H1 (cell line): ENCODE measurements around the gene LTBP1.

Experiments used
- ASH2L ChIP-seq: fragments of 200-600, 300-600 bp; sonication (generic); IDR thresholded peaks from one replicate; pipeline ENCODE4 v1.7.1; 2017; ENCODE audit warnings: low read length
- BACH1 ChIP-seq: IDR thresholded peaks from 2 replicates; pipeline ENCODE4 v1.6.1; 2012; ENCODE audit warnings: low read length, improper control_type of control experiment
- CBX5 ChIP-seq: fragments of 300-800, 300-1000 bp; sonication (generic); IDR thresholded peaks from 2 replicates; pipeline ENCODE4 v1.7.1; 2016; ENCODE audit warnings: antibody characterized with exemption, low read length, low read depth
- EZH2 ChIP-seq: fragments of 200-600 bp; sonication (generic); IDR thresholded peaks from 2 replicates; pipeline ENCODE4 v1.7.1; 2012; ENCODE audit warnings: low read depth, mild to moderate bottlenecking, moderate library complexity, low read length, inconsistent platforms; ENCODE audit not compliant: severe bottlenecking
- KDM1A ChIP-seq: fragments of 200-600, 300-600 bp; sonication (generic); IDR thresholded peaks from 2 replicates; pipeline ENCODE4 v1.7.1; 2016; ENCODE audit warnings: mild to moderate bottlenecking, low read length, borderline replicate concordance
- MAFK ChIP-seq: IDR thresholded peaks from 2 replicates; pipeline ENCODE4 v1.6.1; 2012; ENCODE audit warnings: low read depth, mild to moderate bottlenecking, improper control_type of control experiment, low read length
- MAX ChIP-seq: IDR thresholded peaks from 2 replicates; pipeline ENCODE4 v1.6.1; 2012; ENCODE audit warnings: inconsistent platforms
- PHF8 ChIP-seq: fragments of 200-600 bp; sonication (generic); conservative IDR thresholded peaks from 2 replicates; pipeline ENCODE4 v1.7.1; 2012; ENCODE audit warnings: low read depth, mild to moderate bottlenecking, inconsistent platforms, low read length, moderate library complexity
- POLR2A ChIP-seq, 2 experiments: IDR thresholded peaks; 1 replicate in 1 of 2; 2 replicates in 1 of 2; pipeline ENCODE4 v1.6.1; 2011; ENCODE audit warnings: low read depth in 2 of 2, low read length in 2 of 2, mild to moderate bottlenecking in 2 of 2; ENCODE audit errors: control extremely low read depth in 1 of 2
- POLR2AphosphoS5 ChIP-seq: IDR thresholded peaks from 2 replicates; pipeline ENCODE4 v1.6.1; 2011; ENCODE audit warnings: low read depth, low read length
- RAD21 ChIP-seq, 2 experiments: IDR thresholded peaks in 1 of 2; conservative IDR thresholded peaks in 1 of 2; 2 replicates each; pipeline ENCODE4 v1.6.1; 2011; ENCODE audit warnings: low read depth in 2 of 2, low read length in 2 of 2, improper control_type of control experiment in 1 of 2, inconsistent platforms in 1 of 2, mild to moderate bottlenecking in 1 of 2, moderate library complexity in 1 of 2
- TF ChIP-seq, protein P1 (sequence below), 3 experiments: IDR thresholded peaks; 1 replicate in 2 of 3; 2 replicates in 1 of 3; pipeline versions ENCODE4 v1.5.1 to v1.6.1; 2011; ENCODE audit warnings: low read length in 3 of 3, mild to moderate bottlenecking in 3 of 3, inconsistent platforms in 2 of 3, low read depth in 1 of 3, moderate library complexity in 1 of 3; ENCODE audit not compliant: insufficient read depth in 1 of 3; ENCODE audit errors: control extremely low read depth in 1 of 3

GRCh38 chr2:33222309-33222708 lies 275.6 kb downstream of the LTBP1 start:
- TF ChIP-seq POLR2A (IDR thresholded peaks at IDR 0.05; ENCODE audit: control extremely low read depth in 1 of 2, low read depth in 2 of 2, low read length in 2 of 2) (no peak), PHF8 (no peak), KDM1A (no peak), EZH2 (no peak), MAX (no peak), RAD21 (IDR thresholded peaks at IDR 0.05 in 1 of 2, conservative IDR thresholded peaks at IDR 0.05 in 1 of 2; ENCODE audit: low read depth in 2 of 2, low read length in 2 of 2) (no peak), CBX5 (no peak), MAFK (no peak), POLR2AphosphoS5 (no peak), ASH2L (no peak), BACH1 (no peak)
- TF ChIP-seq, protein P1, sequence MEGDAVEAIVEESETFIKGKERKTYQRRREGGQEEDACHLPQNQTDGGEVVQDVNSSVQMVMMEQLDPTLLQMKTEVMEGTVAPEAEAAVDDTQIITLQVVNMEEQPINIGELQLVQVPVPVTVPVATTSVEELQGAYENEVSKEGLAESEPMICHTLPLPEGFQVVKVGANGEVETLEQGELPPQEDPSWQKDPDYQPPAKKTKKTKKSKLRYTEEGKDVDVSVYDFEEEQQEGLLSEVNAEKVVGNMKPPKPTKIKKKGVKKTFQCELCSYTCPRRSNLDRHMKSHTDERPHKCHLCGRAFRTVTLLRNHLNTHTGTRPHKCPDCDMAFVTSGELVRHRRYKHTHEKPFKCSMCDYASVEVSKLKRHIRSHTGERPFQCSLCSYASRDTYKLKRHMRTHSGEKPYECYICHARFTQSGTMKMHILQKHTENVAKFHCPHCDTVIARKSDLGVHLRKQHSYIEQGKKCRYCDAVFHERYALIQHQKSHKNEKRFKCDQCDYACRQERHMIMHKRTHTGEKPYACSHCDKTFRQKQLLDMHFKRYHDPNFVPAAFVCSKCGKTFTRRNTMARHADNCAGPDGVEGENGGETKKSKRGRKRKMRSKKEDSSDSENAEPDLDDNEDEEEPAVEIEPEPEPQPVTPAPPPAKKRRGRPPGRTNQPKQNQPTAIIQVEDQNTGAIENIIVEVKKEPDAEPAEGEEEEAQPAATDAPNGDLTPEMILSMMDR (IDR thresholded peaks at IDR 0.05; ENCODE audit: control extremely low read depth in 1 of 3, insufficient read depth in 1 of 3, low read depth in 1 of 3, low read length in 3 of 3) = no peak
